Bronchial epithelial cell (primary cell): ENCODE data around the gene AK9. TPM values are rescaled to one million over a fixed set of nuclear protein-coding genes. Genes with fewer than 3 reads are reported as not detected.

ENCODE experiments used
- DNase-seq: peaks from one replicate; pipeline ENCODE4 v3.0.0-alpha.2; 2010; ENCODE audit warnings: low read depth
- FAIRE-seq: peaks from 2 replicates; lab custom pipeline; 2011; peaks lifted over from hg19 to GRCh38; lab: Jason Lieb, UNC
- H3K27me3 ChIP-seq: 2 replicates; pipeline ENCODE4 v1.5.1; 2011; ENCODE audit warnings: low read length; ENCODE audit not compliant: control insufficient read depth, insufficient read depth
- H3K36me3 ChIP-seq: 2 replicates; pipeline ENCODE4 v1.5.1; 2011; ENCODE audit warnings: low read length; ENCODE audit not compliant: control insufficient read depth, insufficient read depth
- H3K4me3 ChIP-seq: 2 replicates; pipeline ENCODE4 v1.5.1; 2011; ENCODE audit warnings: mild to moderate bottlenecking, low read depth, low read length, control low read depth
- total RNA-seq: library from RNA; depleted of rRNA; stranded (reverse); fragments of >200 nt; gene quantifications from 2 replicates; pipeline ENCODE4 v1.2.1, GENCODE V29; 2014
- TF ChIP-seq, protein P1 (sequence below): IDR thresholded peaks from 2 replicates; pipeline ENCODE4 v1.5.1; 2011; ENCODE audit warnings: mild to moderate bottlenecking, moderate library complexity, low read length, control low read depth, inconsistent platforms; ENCODE audit not compliant: insufficient read depth, severe bottlenecking

The AK9 gene
- total RNA-seq, 1 donor from 2014 or later, result 3.2 TPM

DNA sequence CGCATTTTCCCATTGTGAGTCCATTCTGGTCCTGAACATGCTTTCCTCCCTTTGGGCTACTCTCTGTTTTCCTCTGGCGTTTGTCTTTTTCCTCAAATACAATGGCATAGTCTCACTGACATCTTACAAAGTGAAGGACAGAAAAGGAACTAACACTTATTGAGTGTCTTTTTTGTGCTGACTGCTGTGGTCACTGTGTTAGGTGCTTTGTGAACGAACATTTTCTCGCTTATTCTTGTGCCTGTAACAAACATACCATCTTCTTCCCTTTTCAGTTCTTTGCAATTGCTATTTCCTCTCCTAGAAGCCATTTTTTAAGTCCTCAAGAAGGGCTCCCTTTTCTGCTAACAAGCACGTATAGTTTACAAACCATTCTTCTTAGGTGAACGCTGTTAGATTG, 15.5 kb upstream of the AK9 start:
- TF ChIP-seq, protein P1, sequence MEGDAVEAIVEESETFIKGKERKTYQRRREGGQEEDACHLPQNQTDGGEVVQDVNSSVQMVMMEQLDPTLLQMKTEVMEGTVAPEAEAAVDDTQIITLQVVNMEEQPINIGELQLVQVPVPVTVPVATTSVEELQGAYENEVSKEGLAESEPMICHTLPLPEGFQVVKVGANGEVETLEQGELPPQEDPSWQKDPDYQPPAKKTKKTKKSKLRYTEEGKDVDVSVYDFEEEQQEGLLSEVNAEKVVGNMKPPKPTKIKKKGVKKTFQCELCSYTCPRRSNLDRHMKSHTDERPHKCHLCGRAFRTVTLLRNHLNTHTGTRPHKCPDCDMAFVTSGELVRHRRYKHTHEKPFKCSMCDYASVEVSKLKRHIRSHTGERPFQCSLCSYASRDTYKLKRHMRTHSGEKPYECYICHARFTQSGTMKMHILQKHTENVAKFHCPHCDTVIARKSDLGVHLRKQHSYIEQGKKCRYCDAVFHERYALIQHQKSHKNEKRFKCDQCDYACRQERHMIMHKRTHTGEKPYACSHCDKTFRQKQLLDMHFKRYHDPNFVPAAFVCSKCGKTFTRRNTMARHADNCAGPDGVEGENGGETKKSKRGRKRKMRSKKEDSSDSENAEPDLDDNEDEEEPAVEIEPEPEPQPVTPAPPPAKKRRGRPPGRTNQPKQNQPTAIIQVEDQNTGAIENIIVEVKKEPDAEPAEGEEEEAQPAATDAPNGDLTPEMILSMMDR, result no peak
- Histone ChIP-seq H3K27me3 (no peaks in the 10 kb centered on the region), H3K4me3 (no peak overlapping the region), H3K36me3 (no peaks in the 10 kb centered on the region)
- FAIRE-seq (no peak), DNase-seq (no peak)

DNA sequence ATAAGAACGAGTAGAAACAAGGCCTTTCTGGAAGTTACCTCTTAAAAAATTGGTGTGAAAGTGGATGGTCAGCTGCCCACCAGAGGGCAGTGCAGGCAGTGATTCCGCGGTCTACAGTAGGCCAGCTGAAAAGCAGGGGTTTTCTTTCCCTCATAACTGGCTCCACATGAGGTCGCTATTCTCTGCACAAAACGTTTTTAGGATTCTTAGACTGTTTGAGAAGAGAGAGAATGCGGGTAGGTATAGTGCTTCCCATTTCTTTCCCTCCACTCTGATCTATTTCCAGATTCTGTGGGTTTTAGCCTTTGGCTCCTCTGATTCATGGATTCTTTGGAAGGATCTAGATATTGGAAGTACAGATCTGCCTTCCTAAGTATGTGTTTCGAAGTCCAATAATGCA, 14.3 kb upstream of the AK9 start:
- FAIRE-seq (peak; percentile 64), DNase-seq (peak; percentile 81)
- H3K4me3 ChIP-seq, result no peak overlapping the region
- no peaks in the 10 kb centered on the region for H3K36me3 ChIP-seq
- TF ChIP-seq, protein P1, result peak; percentile 92
- no peaks in the 10 kb centered on the region for H3K27me3 ChIP-seq

GRCh38 chr6:109702791-109703190, 11.8 kb upstream of the AK9 start:
- Histone ChIP-seq H3K4me3 (no peak overlapping the region), H3K36me3 (no peaks in the 10 kb centered on the region), H3K27me3 (no peaks in the 10 kb centered on the region)
- no peak for DNase-seq
- FAIRE-seq, result no peak
- TF ChIP-seq, protein P1, result no peak

DNA sequence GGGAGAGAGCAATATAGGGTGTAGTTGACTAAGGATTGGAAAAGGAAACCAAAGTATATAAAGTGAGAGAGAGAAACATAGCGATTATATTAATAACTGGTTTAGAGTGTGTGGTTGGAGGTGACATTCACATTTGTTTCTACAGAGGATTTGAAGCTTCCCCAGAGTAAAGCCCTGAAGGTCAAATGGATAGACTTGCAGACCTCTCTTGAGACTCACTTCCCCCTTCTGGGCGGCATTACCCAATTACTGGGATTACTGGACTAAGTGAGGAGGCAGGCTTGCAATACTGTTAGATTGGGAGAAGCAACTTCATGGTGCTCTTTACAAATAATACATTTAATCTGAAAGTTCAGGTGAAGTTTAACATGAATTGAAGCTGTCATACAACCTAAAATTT, 10.8 kb upstream of the AK9 start:
- DNase-seq (no peak), FAIRE-seq (no peak)
- H3K4me3 ChIP-seq, result no peak overlapping the region
- TF ChIP-seq, protein P1, result no peak
- no peaks in the 10 kb centered on the region for H3K36me3 ChIP-seq
- no peaks in the 10 kb centered on the region for H3K27me3 ChIP-seq

- no peak overlapping the region for H3K4me3 ChIP-seq
- no peaks in the 10 kb centered on the region for H3K36me3 ChIP-seq
- TF ChIP-seq, protein P1, result no peak
- FAIRE-seq (no peak), DNase-seq (no peak)
- no peaks in the 10 kb centered on the region for H3K27me3 ChIP-seq
Measured at GRCh38 chr6:109701221-109701620, 10.2 kb upstream of the AK9 start.

GRCh38 chr6:109696355-109696754, 5.4 kb upstream of the AK9 start:
- Histone ChIP-seq H3K36me3 (no peaks in the 10 kb centered on the region), H3K27me3 (no peaks in the 10 kb centered on the region), H3K4me3 (no peak overlapping the region)
- DNase-seq (no peak), FAIRE-seq (no peak)
- TF ChIP-seq, protein P1, result no peak
